Stimulated activated CD8-positive, alpha-beta memory T cell treated with anti-CD3 and anti-CD28 coated beads, Interleukin-15, amount 100 ng/mL, for 1 hour (primary cell): ENCODE results near the gene VAC14.
A peak's percentile ranks its signal among the peaks of the same experiment; 100 is the strongest.
"Not testable (repeated sequence)": the region's sequence is repeated elsewhere in the genome, so short reads cannot be mapped to it uniquely, and the experiment has no call there.

ENCODE experiments used
- DNase-seq: peaks from one replicate; pipeline ENCODE4 v3.0.0-alpha.2; 2020; ENCODE audit warnings: low read depth

Gene VAC14

GRCh38 chr16:70800781-70801480, at the start of gene VAC14:
Gene VAC14 (minus strand): TSS chr16:70801158. CDS start chr16:70800900, 258 bp downstream.
- DNase-seq = peak; percentile 96

GRCh38 chr16:70823498-70824118, 22.6 kb upstream of the VAC14 start:
- not testable (repeated sequence) for DNase-seq

- DNase-seq = not testable (repeated sequence)
Measured at GRCh38 chr16:70822734-70823133, 21.8 kb upstream of the VAC14 start.

GRCh38 chr16:70818088-70818487, 17.1 kb upstream of the VAC14 start:
- DNase-seq = not testable (repeated sequence)

- no peak for DNase-seq
Measured at GRCh38 chr16:70809392-70810060, 8.6 kb upstream of the VAC14 start.

GRCh38 chr16:70808371-70808770, 7.4 kb upstream of the VAC14 start:
- no peak for DNase-seq

- DNase-seq = no peak
Measured at GRCh38 chr16:70805787-70806186, 4.8 kb upstream of the VAC14 start.

GRCh38 chr16:70805380-70805779, 4.4 kb upstream of the VAC14 start:
- no peak for DNase-seq

- DNase-seq = no peak
Measured at GRCh38 chr16:70804734-70805169, 3.8 kb upstream of the VAC14 start.

GRCh38 chr16:70804153-70804733, 3.3 kb upstream of the VAC14 start:
- no peak for DNase-seq

GRCh38 chr16:70803319-70803718, 2.4 kb upstream of the VAC14 start:
- no peak for DNase-seq

GRCh38 chr16:70801611-70802010, 653 bp upstream of the VAC14 start:
- DNase-seq = no peak

- no peak for DNase-seq
Measured at GRCh38 chr16:70800311-70800710, 647 bp downstream of the VAC14 start.

GRCh38 chr16:70796301-70796700, 4.7 kb downstream of the VAC14 start:
- no peak for DNase-seq

- no peak for DNase-seq
Measured at GRCh38 chr16:70795296-70795912, 5.6 kb downstream of the VAC14 start.

- DNase-seq = no peak
Measured at GRCh38 chr16:70793851-70794502, 7.0 kb downstream of the VAC14 start.

- DNase-seq = no peak
Measured at GRCh38 chr16:70790815-70791214, 10.1 kb downstream of the VAC14 start.

- DNase-seq = no peak
Measured at GRCh38 chr16:70789595-70790447, 11.1 kb downstream of the VAC14 start.

GRCh38 chr16:70788668-70789594, 12.0 kb downstream of the VAC14 start:
- no peak for DNase-seq
